ENCODE measurements around the gene MAML3. TPM values are rescaled to one million over a fixed set of nuclear protein-coding genes. Genes with fewer than 3 reads are reported as not detected.

The MAML3 gene
- total RNA-seq, 1 experiment from 2014 or later, result 5.9 TPM

DNA sequence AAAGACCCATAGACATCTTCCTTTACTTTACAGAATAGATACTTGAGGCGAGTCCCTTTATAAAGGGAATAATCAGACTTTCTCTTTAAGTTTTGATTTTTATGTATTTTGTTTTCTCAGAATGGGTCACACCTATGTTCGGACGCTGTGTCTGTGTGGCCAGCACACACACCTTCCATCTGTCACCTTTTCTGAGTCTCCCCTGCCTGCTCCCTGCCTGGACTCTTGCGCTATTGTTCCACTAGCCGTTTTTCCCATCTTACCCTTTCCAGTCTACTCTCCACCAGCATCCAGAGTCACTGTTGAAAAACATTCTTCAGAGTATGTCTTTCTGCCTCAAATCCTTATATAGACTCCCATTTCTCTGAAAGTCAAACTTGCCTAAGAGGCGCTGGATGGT is 236.1 kb downstream of the MAML3 start:
- no peaks in the 10 kb centered on the region for H3K27me3 ChIP-seq (ENCODE audit: control insufficient read depth, insufficient read depth, low read length)
- H3K36me3 ChIP-seq (replicated peaks; ENCODE audit: control insufficient read depth, insufficient read depth, low read length), result no peaks in the 10 kb centered on the region
- DNase-seq, result no peak
- no peak overlapping the region for H3K4me3 ChIP-seq (ENCODE audit: insufficient read depth, low read depth, low read length)

DNA sequence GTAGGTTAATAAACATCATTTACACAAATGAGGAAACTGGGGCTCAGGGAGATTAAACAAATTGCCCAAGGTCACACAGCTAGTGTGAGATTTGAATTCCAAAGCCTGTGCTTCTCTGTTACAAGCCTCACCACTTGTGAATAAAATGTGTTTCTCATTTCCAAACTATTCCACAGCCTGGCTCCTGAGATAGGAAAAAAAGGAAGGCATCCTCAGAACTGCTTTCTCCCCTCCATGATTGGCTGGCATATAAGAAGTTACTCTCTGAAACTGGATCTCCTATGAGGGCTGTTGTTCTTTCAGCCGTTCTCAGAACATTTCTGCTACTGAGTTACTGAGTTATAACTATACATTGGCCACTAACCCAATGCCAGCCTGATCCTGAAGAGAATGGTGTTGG is 237.9 kb downstream of the MAML3 start:
- no peak overlapping the region for H3K4me3 ChIP-seq (ENCODE audit: insufficient read depth, low read depth, low read length)
- no peaks in the 10 kb centered on the region for H3K27me3 ChIP-seq (ENCODE audit: control insufficient read depth, insufficient read depth, low read length)
- no peak for DNase-seq
- H3K36me3 ChIP-seq (replicated peaks; ENCODE audit: control insufficient read depth, insufficient read depth, low read length), result no peaks in the 10 kb centered on the region

DNA sequence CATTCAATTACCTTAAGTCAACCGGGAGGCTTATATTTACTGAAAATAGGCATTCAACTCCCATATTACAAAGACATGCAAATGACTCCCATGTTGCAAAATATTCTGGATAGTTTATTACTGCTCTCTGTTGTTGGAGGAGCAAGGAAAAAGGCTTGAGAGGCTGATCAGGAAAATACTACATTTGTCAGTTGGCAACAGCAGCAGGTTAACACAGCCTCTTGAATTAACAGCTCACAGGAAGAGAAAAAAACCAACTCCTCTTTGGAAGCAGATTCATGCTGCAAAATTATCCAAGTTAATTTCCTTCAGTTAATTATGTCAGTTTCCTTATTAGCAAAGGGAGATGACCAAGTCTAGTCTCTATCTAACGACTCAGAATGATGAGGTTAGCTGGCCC is 238.9 kb downstream of the MAML3 start:
- DNase-seq, result no peak
- no peaks in the 10 kb centered on the region for H3K27me3 ChIP-seq (ENCODE audit: control insufficient read depth, insufficient read depth, low read length)
- H3K4me3 ChIP-seq (ENCODE audit: insufficient read depth, low read depth, low read length), result no peak overlapping the region

DNA sequence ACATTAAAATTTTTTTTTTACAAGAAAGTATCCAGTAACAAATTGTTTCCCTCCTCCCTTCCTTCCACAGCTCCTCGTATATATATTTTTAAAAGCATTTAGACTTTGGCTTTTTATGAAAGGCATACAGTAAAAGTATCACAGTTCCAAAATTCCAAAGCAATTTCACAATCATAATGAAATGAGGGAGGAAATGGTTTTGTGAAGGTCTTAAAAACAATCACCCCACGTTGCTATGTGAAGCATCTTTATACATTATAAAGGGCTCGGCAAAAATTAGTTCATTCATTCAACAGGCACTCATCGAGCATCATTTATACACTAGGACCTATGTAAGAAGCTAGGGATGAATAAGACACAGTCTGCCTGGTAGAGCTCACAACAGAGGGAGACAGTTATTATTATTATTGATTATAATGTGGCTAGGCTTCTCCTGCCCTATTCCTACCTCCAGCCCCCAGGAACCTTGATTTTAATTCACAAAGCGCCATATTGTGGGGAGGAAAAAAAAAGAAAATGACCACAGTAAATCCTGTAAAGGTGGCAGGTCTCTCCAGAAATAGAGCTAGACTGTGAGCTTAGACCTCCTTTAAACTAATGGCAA is 239.9 kb downstream of the MAML3 start:
- no peak for DNase-seq
- Histone ChIP-seq H3K27me3 (ENCODE audit: control insufficient read depth, insufficient read depth, low read length) (no peaks in the 10 kb centered on the region), H3K4me3 (ENCODE audit: insufficient read depth, low read depth, low read length) (no peak overlapping the region), H3K36me3 (replicated peaks; ENCODE audit: control insufficient read depth, insufficient read depth, low read length) (no peaks in the 10 kb centered on the region)

More for the DNA sequence above, 238.9 kb downstream of the MAML3 start:
- H3K36me3 ChIP-seq (replicated peaks; ENCODE audit: control insufficient read depth, insufficient read depth, low read length), result no peaks in the 10 kb centered on the region

DNA sequence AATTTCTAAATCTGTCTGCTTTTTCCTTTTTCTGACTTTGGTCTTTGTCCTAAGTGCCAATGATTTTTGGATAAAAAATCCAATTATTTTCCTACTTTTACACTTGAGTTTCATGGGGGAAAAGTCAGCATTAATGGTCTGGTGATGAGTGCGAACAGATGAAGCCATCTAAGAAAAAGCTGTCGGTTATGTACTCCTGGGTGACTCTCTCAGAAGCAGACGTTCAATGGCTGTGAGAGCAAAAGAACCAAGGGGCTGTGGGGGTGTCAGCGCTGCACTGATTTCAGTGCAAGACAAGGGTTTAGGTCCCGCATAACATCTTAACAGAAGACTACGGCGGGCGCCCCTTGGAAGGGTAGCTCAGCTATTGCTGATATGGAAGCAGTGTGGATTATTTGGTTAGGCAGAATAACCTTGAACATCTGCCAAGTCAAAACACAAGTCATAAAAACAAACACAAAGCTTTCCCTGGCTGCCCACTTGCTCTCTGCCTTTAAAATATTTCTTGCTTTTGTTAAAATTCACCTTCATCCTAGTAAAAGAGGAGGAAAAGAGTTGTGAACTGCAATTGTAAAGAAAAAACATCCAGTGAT is 240.5 kb downstream of the MAML3 start:
- Histone ChIP-seq H3K36me3 (replicated peaks; ENCODE audit: control insufficient read depth, insufficient read depth, low read length) (no peaks in the 10 kb centered on the region), H3K27me3 (ENCODE audit: control insufficient read depth, insufficient read depth, low read length) (no peaks in the 10 kb centered on the region), H3K4me3 (ENCODE audit: insufficient read depth, low read depth, low read length) (no peak overlapping the region)
- DNase-seq, result no peak

DNA sequence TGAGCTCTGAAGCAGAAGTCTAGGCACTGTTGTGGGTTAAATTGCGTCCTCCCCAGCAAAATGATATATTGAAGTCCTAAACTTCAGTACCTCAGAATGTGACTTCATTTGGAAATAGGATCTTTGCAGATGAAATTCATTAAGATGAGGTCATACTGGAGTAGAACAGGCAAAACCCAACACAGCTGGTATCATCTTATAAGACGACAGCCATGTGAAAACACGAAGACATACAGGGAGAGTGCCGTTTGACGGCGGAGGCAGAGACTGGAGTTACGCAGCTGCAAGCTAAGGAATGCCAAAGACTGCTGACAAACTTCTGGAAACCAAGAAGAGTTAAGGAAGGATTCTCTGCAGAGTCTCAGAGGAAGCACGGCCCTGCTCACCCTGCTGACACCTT is 241.5 kb downstream of the MAML3 start:
- Histone ChIP-seq H3K27me3 (ENCODE audit: control insufficient read depth, insufficient read depth, low read length) (no peaks in the 10 kb centered on the region), H3K36me3 (replicated peaks; ENCODE audit: control insufficient read depth, insufficient read depth, low read length) (no peaks in the 10 kb centered on the region), H3K4me3 (ENCODE audit: insufficient read depth, low read depth, low read length) (no peak overlapping the region)
- DNase-seq, result no peak

DNA sequence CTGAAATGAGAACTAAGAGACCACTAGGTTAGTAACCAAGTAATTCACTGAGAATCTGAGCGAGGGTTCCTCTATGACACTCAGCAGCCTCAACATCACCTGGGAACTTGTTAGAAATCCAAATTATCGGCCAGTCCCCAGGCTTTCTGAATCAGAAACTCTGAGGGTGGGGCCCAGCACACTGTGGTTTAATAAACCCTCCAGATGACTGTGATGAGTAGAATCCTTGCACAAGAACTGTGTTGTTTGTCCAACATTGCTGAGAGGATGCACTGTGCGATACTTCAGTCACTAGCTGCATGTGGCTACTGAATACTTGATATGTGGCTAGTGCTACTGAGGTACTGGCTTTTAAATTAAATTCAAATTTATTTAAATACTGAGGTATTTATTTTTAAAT is 243.9 kb downstream of the MAML3 start:
- Histone ChIP-seq H3K27me3 (ENCODE audit: control insufficient read depth, insufficient read depth, low read length) (no peaks in the 10 kb centered on the region), H3K4me3 (ENCODE audit: insufficient read depth, low read depth, low read length) (no peak overlapping the region), H3K36me3 (replicated peaks; ENCODE audit: control insufficient read depth, insufficient read depth, low read length) (no peaks in the 10 kb centered on the region)
- DNase-seq, result no peak

DNA sequence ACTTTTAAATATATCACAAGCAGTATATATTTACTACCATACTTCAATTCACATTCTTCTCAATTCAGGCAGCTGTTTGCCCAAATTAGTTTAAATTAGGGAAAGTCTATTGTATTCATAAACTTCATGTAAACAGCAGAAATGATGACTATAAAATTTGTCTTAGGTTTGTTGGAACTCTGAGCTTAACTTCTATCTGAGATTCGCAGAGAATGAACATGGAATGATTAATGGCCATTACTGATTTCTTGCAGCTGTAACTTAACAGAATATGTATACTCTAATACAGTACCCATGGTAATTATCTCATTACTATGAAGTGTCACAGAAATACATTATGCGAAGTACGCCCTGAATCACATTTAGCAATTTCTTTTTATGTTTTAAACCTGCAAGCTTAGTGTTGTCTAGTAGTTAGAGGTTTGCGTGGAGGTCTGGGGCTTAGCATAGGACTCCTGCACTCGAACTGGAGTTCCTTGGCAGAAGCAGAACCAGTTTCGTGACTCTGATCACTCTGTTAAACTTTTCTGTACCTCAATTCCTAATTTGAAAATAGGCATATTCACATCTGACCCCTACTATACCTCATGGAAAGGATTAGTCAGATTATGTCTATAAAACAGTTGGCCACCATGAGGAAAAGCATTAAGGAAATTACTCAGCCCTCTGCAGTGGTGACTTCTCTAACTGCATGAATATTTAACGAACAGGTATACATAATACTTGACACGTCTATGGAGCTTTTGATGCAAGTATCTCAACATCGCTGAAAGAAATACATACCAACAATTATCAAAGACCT is 245.1 kb downstream of the MAML3 start:
- Histone ChIP-seq H3K36me3 (replicated peaks; ENCODE audit: control insufficient read depth, insufficient read depth, low read length) (no peaks in the 10 kb centered on the region), H3K27me3 (ENCODE audit: control insufficient read depth, insufficient read depth, low read length) (no peaks in the 10 kb centered on the region), H3K4me3 (ENCODE audit: insufficient read depth, low read depth, low read length) (no peak overlapping the region)
- DNase-seq, result no peak

DNA sequence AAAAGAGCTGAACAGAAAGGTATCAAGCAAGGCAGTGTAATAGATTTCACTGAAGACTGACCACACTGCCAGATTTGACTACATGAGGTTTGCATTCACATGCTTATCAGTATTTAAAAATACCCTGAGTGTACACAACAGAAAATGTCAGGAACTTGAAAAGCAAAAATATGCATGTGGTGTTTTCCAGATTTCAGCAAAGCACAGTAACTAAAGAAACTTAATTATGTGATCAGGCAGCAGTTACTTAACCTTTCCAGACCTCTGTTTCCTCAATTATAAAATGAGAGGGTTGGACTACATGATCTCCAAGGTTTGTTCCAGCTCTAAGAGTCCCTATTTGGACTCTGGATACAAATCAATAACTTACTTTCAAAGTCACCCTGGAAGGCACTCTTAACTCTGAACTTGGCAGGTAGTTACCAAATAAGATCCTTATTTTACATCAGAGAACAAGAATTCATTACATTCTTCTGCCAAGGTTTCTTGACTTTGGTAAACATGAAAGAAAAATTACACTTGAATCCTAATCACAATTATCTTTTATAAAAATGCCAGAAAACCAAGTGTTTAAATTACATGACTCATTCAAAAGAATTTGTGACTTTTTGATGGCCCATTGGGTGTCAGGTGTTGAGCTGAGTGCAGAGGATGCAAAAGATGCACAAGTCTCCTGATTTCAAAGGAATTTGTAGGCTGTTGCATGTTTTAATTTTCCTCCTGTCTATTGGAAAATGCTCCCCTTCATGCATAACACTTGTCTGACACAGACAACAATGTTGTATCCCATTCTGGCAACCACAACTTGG is 246.8 kb downstream of the MAML3 start:
- Histone ChIP-seq H3K4me3 (ENCODE audit: insufficient read depth, low read depth, low read length) (no peak overlapping the region), H3K36me3 (replicated peaks; ENCODE audit: control insufficient read depth, insufficient read depth, low read length) (no peaks in the 10 kb centered on the region), H3K27me3 (ENCODE audit: control insufficient read depth, insufficient read depth, low read length) (no peaks in the 10 kb centered on the region)
- DNase-seq, result no peak

DNA sequence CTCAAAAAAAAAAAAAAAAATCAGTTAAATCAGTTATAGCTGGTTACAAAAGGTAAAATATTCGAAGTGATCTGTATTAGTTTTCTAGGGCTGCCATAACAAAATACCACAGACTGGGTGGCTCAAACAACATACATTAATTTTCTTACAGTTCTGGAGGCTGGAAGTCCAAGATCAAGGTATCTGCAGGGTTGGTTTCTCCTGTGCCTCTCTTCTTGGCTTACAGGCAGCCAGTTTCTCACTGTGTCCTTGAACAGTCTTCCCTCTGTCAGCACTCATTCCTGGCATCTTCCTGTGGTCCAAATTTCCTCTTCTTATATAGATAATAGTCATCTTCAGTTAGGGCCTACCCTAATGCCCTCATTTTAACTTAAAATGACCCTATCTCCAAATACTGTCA is 248.5 kb downstream of the MAML3 start:
- DNase-seq, result no peak
- no peak overlapping the region for H3K4me3 ChIP-seq (ENCODE audit: insufficient read depth, low read depth, low read length)
- H3K36me3 ChIP-seq (replicated peaks; ENCODE audit: control insufficient read depth, insufficient read depth, low read length), result no peaks in the 10 kb centered on the region
- H3K27me3 ChIP-seq (ENCODE audit: control insufficient read depth, insufficient read depth, low read length), result no peaks in the 10 kb centered on the region

DNA sequence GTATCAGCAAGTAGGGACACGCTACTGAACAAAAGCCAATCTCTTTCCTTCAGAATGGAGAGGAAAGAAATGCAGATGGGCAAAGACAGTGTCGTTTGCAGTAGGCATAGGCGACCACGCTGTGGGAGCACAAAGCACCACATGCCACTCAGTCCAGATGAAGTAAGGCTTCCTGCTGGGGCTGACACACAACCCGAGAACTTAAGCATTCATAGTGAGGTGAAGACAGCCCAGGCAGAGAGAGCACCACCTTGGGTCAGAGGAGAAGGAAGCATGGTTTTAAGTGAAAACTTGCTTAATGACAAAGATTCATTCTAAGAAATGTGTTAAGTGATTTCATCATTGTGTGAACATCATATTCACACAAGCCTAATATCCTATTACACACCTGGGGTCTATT is 249.6 kb downstream of the MAML3 start:
- H3K27me3 ChIP-seq (ENCODE audit: control insufficient read depth, insufficient read depth, low read length), result no peaks in the 10 kb centered on the region
- DNase-seq, result no peak
- H3K4me3 ChIP-seq (ENCODE audit: insufficient read depth, low read depth, low read length), result no peak overlapping the region
- H3K36me3 ChIP-seq (replicated peaks; ENCODE audit: control insufficient read depth, insufficient read depth, low read length), result no peaks in the 10 kb centered on the region

DNA sequence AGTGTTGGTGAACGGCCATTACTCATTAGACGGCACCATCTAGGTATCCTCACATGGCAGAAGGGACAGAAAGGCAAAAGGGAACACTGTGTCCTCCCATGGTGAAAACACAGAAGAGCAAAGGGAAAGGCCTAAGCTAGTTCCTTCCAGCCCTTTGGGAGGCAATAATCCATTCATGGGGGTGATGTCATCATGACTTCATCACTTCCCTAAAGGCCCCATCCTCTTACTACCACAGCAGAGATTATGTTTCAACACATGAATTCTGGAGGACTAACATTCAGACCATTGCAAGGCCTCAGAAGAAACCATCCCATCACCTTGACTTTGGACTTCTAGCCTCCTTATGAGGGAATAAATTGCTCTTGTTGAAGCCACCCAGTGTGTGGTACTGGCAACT is 250.1 kb downstream of the MAML3 start:
- DNase-seq, result no peak
- Histone ChIP-seq H3K4me3 (ENCODE audit: insufficient read depth, low read depth, low read length) (no peak overlapping the region), H3K27me3 (ENCODE audit: control insufficient read depth, insufficient read depth, low read length) (no peaks in the 10 kb centered on the region), H3K36me3 (replicated peaks; ENCODE audit: control insufficient read depth, insufficient read depth, low read length) (no peaks in the 10 kb centered on the region)

DNA sequence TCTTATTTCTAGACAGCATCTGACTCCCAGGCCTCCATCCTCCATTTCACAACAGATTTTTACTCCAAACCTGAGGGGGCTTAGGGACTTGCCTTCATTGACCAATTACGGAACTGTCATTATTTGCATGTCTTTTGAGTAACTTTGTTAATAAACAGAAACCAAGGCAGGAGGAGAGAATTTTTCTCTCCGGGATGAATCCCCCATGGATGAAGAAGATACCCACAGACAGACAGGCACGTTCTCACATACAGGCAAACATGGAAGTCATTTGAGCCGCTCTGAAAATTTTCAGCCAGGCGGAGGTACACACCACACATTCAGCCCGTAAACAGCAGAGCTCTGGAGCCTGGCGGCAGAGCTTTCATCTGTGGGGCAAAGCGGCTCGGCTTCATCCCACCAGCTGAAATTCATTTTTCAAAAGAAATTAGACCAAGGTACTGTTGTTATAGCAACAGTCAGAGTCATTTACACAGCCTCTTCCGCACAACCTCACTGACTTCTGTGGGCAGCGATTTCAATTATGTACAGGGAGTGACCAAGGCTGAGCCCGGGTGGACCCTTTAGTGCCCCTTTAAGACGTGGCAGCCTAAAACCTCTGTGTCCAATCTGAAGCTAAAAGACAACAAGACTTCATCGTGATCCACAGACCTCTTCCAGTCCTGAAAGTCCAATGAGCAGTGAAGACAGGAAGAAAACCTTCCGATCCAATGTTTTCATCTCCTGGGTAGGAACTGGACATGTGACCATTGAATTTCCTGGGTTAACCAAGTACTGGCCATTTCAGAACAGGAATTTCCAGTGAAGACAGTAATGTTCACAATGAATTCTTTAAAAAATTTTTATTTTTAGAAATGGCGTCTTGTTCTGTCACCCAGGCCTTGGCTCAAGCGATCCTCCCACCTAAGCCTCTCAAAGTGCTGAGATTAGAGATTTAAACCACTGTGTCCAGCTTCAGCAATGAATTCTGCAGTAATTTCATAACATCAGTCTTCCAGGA is 251.4 kb downstream of the MAML3 start:
- Histone ChIP-seq H3K36me3 (replicated peaks; ENCODE audit: control insufficient read depth, insufficient read depth, low read length) (no peaks in the 10 kb centered on the region), H3K27me3 (ENCODE audit: control insufficient read depth, insufficient read depth, low read length) (no peaks in the 10 kb centered on the region), H3K4me3 (ENCODE audit: insufficient read depth, low read depth, low read length) (no peak overlapping the region)
- DNase-seq, result no peak

Measured in H7 (cell line).